Coronary artery (tissue), 2 donors: ENCODE measurements around the gene TELO2.

Source experiments
- DNase-seq: peaks from one replicate; pipeline ENCODE4 v3.0.0-alpha.2; 2017; ENCODE audit warnings: low spot score
- H3K27ac ChIP-seq, 2 donors: fragments of 200-600 bp; sonication (generic); one replicate each; pipeline ENCODE4 v1.5.1; 2016 to 2019
- H3K4me3 ChIP-seq: fragments of 200-600 bp; sonication (generic); 2 replicates; pipeline ENCODE4 v1.5.1; 2016; ENCODE audit warnings: mild to moderate bottlenecking, moderate library complexity
- CTCF ChIP-seq: fragments of 200-600 bp; sonication (generic); IDR thresholded peaks from one replicate; pipeline ENCODE4 v1.5.1; 2019; ENCODE audit warnings: antibody characterized with exemption

The TELO2 gene

GRCh38 chr16:1498899-1499676, 5.9 kb downstream of the TELO2 start:
- no peak for TF ChIP-seq CTCF
- H3K27ac ChIP-seq, result no peak overlapping the region
- H3K4me3 ChIP-seq, result no peak overlapping the region
- no peak for DNase-seq

- TF ChIP-seq CTCF, result no peak
- Histone ChIP-seq H3K4me3 (no peak overlapping the region), H3K27ac (no peak overlapping the region)
- DNase-seq, result no peak
Measured at GRCh38 chr16:1499756-1500464, 6.8 kb downstream of the TELO2 start.

DNA sequence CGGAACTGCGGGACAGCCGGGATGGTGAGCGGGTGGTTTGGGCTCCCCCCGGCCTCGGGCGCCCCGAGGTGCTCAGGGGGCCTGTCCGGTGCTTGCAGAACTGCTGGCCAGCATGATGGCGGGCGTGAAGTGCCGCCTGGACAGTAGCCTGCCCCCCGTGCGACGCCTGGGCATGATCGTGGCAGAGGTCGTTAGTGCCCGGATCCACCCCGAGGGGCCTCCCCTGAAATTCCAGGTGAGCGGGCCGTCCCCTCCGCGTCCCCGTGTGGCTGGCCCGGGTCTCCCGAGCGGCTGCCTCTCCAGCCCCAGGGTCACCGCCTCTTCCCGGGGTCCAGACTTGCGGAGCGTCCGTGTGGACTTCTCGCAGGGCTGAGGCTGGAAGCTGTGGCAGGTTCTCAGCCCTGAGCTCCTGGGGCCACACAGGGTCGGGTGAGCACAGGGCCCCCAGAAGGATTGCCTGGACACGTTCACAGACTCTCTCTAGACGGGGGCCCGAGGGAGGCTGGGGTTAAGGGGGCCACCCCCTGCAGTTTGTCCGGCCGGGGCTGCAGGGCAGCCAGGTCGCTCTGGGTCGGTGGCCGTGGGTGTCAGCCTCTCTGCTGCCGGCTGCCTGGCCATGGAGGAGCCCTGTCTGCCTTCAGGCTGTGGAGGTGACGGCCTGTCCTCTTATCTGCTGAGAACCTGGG, 7.4 kb downstream of the TELO2 start:
- TF ChIP-seq CTCF, result no peak
- no peak for DNase-seq
- Histone ChIP-seq H3K4me3 (no peak overlapping the region), H3K27ac (no peak overlapping the region)

DNA sequence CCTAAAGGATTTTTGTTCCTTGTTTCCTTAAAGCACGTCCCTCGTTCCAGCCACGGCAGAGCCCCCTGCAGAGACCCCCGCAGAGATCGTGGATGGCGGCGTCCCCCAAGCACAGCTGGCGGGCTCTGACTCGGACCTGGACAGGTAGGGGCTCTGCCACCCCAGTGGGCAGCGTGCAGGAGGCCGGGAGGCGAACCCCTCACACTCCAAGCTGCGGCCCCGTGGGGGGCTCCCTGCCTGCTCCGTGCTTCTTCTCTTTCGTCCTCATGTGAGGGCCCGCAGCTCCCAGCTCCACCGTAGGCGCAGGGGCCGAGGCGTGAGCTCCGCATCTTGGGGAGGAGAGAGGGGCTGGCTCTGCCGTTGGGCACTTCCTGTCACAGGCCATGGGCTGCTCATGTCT, 8.5 kb downstream of the TELO2 start:
- H3K27ac ChIP-seq, result no peak overlapping the region
- DNase-seq, result no peak
- H3K4me3 ChIP-seq, result no peak overlapping the region
- no peak for TF ChIP-seq CTCF

DNA sequence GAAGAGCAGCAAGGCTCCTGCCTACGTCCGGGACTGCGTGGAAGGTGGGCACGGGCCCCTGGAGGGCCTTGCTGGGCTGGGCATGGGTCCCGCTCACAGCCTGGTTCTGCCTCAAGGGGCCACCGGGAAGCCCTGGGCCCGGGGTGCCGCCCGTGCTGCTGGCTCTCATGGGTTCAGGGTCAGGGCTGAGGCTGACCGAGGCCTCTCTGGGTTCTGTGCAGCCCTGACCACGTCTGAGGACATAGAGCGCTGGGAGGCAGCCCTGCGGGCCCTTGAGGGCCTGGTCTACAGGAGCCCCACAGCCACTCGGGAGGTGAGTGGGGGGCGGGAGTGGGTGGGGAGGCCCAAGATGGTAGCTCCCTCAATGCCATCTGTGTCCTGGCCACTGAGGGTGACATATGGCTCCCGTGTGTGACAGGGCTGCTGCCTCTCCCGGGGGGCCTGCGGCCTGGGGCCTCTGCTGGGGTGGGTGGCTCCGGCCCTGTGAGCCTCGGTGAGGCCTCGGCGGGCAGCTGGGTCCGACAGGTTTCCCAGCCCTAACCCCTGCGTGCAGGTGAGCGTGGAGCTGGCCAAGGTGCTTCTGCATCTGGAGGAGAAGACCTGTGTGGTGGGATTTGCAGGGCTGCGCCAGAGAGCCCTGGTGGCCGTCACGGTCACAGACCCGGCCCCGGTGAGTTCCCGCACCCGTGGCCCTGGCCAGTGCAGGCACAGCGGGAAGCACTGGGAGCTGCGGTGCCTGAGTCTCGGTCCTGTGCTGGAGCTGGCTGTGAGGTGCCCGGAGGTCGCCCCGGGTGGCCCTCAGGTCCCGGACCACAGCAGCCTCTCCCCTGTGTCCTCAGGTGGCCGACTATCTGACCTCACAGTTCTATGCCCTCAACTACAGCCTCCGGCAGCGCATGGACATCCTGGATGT, 9.2 kb downstream of the TELO2 start:
- no peak for TF ChIP-seq CTCF
- H3K4me3 ChIP-seq, result no peak overlapping the region
- DNase-seq, result no peak
- no peak overlapping the region for H3K27ac ChIP-seq

DNA sequence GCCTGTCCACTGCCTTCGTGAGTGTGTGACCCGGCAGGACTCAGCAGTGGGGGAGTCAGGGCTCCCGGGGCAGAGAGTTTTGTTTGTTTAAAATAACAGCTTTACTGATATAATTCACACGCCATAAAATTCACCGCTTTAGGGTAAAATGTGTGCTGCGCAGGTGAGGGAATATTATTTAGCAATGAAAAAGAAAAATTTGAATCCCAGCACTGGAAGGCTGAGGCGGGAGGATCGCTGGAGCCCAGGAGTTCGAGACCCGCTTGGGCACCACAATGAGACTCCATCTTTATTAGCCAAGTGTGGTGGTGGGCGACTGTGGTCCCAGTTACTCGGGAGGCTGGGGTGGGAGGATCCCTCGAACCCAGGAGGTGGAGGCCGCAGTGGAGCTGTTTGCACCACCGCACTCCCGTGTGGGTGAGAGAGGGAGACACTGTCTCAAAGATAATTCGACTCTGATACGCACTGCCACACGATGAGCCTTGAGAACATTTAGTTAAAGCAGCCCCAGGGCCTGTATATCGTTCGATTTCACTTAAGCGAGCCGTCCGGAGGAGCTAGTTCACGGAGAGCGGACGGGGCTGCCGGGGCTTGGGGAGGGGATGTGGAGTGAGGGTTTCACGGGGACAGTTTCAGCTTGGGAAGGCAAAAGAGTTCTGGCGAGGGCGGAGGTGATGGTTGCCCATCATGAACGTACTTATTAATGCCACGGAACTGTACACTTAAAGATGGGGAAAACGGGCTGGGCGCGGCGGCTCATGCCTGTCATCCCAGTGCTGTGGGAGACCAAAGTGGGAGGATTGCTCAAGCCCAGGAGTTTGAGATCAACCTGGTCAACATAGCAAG, 10.2 kb downstream of the TELO2 start:
- no peak for TF ChIP-seq CTCF
- no peak for DNase-seq
- Histone ChIP-seq H3K27ac (no peak overlapping the region), H3K4me3 (no peak overlapping the region)
